Globus pallidus (tissue), 1 donor: ENCODE measurements around the gene GUCA1A.
"Not testable (repeated sequence)": the region's sequence is repeated elsewhere in the genome, so short reads cannot be mapped to it uniquely, and the experiment has no call there.

Source experiments
- DNase-seq: peaks from one replicate; pipeline ENCODE4 v3.0.0-alpha.2; 2015; ENCODE audit warnings: low spot score

Gene GUCA1A

GRCh38 chr6:42177514-42178364 lies 4.6 kb downstream of the GUCA1A start:
- no peak for DNase-seq

- no peak for DNase-seq
These were observed 6.2 kb downstream of the GUCA1A start for GRCh38 chr6:42179261-42179944.

GRCh38 chr6:42179945-42180313 lies 6.8 kb downstream of the GUCA1A start:
- no peak for DNase-seq

GRCh38 chr6:42182101-42182500 lies 8.9 kb downstream of the GUCA1A start:
- no peak for DNase-seq

- DNase-seq: no peak
These were observed 11.3 kb downstream of the GUCA1A start for GRCh38 chr6:42184475-42184874.

GRCh38 chr6:42185597-42185996 lies 12.4 kb downstream of the GUCA1A start:
- no peak for DNase-seq

GRCh38 chr6:42188406-42188805 lies 15.2 kb downstream of the GUCA1A start:
- DNase-seq: no peak

- DNase-seq: no peak
These were observed 17.5 kb downstream of the GUCA1A start for GRCh38 chr6:42190554-42191183.

GRCh38 chr6:42192385-42192784 lies 19.2 kb downstream of the GUCA1A start:
- not testable (repeated sequence) for DNase-seq

- DNase-seq: no peak
These were observed 20.3 kb downstream of the GUCA1A start for GRCh38 chr6:42193491-42193894.

GRCh38 chr6:42194056-42194455 lies 20.9 kb downstream of the GUCA1A start:
- no peak for DNase-seq

- DNase-seq: no peak
These were observed 22.3 kb downstream of the GUCA1A start for GRCh38 chr6:42195415-42195814.

- DNase-seq: no peak
These were observed 24.6 kb downstream of the GUCA1A start for GRCh38 chr6:42197555-42198362.

- DNase-seq: no peak
These were observed 26.2 kb downstream of the GUCA1A start for GRCh38 chr6:42199106-42199981.

- no peak for DNase-seq
These were observed 26.9 kb downstream of the GUCA1A start for GRCh38 chr6:42200035-42200434.

- no peak for DNase-seq
These were observed 28.2 kb downstream of the GUCA1A start for GRCh38 chr6:42201382-42201781.

- not testable (repeated sequence) for DNase-seq
These were observed 29.2 kb downstream of the GUCA1A start for GRCh38 chr6:42202131-42202915.

GRCh38 chr6:42203183-42203582 lies 30.0 kb downstream of the GUCA1A start:
- no peak for DNase-seq

- DNase-seq: no peak
These were observed 31.7 kb downstream of the GUCA1A start for GRCh38 chr6:42204768-42205282.

- DNase-seq: not testable (repeated sequence)
These were observed 34.4 kb downstream of the GUCA1A start for GRCh38 chr6:42207559-42207958.
